GM19023 (cell line): ENCODE measurements around the gene TMEM86B.
"Not testable (repeated sequence)": the region's sequence is repeated elsewhere in the genome, so short reads cannot be mapped to it uniquely, and the experiment has no call there.

Source experiments
- ATAC-seq: cut with Tn5 transposase; IDR thresholded peaks from one replicate; pipeline ENCODE4 v1.9.1; 2021; ENCODE audit warnings: mild to moderate bottlenecking, moderate library complexity; ENCODE audit not compliant: unreplicated experiment

Gene TMEM86B

GRCh38 chr19:55242517-55242916 lies 14.0 kb upstream of the TMEM86B start:
- no peak for ATAC-seq

- no peak for ATAC-seq
Measured at GRCh38 chr19:55241935-55242464, 13.4 kb upstream of the TMEM86B start.

- no peak for ATAC-seq
Measured at GRCh38 chr19:55241143-55241934, 12.8 kb upstream of the TMEM86B start.

- no peak for ATAC-seq
Measured at GRCh38 chr19:55240713-55241020, 12.1 kb upstream of the TMEM86B start.

- no peak for ATAC-seq
Measured at GRCh38 chr19:55239004-55239403, 10.4 kb upstream of the TMEM86B start.

GRCh38 chr19:55238030-55238429 lies 9.5 kb upstream of the TMEM86B start:
- ATAC-seq = no peak

GRCh38 chr19:55232986-55233385 lies 4.4 kb upstream of the TMEM86B start:
- ATAC-seq = no peak

GRCh38 chr19:55232286-55232602 lies 3.7 kb upstream of the TMEM86B start:
- ATAC-seq = no peak

- no peak for ATAC-seq
Measured at GRCh38 chr19:55231391-55232285, 3.1 kb upstream of the TMEM86B start.

GRCh38 chr19:55230780-55231179 lies 2.2 kb upstream of the TMEM86B start:
- no peak for ATAC-seq

- ATAC-seq = no peak
Measured at GRCh38 chr19:55230329-55230728, 1.8 kb upstream of the TMEM86B start.

- no peak for ATAC-seq
Measured at GRCh38 chr19:55229789-55230182, 1.2 kb upstream of the TMEM86B start.

- no peak for ATAC-seq
Measured at GRCh38 chr19:55229145-55229788, 704 bp upstream of the TMEM86B start.

GRCh38 chr19:55228015-55228391 lies 560 bp downstream of the TMEM86B start:
- ATAC-seq = no peak

- no peak for ATAC-seq
Measured at GRCh38 chr19:55227241-55228014, 1.1 kb downstream of the TMEM86B start.

- ATAC-seq = no peak
Measured at GRCh38 chr19:55226788-55227187, 1.8 kb downstream of the TMEM86B start.

GRCh38 chr19:55226273-55226672 lies 2.3 kb downstream of the TMEM86B start:
- ATAC-seq = no peak

- ATAC-seq = no peak
Measured at GRCh38 chr19:55225415-55225958, 3.1 kb downstream of the TMEM86B start.

- ATAC-seq = not testable (repeated sequence)
Measured at GRCh38 chr19:55224679-55225414, 3.7 kb downstream of the TMEM86B start.
